Mammary epithelial cell (primary cell): ENCODE data around the gene NGF.

Source experiments
- CTCF ChIP-seq, 2 donors: IDR thresholded peaks in 1 of 2; conservative IDR thresholded peaks in 1 of 2; 2 replicates each; pipeline ENCODE4 v1.5.1; 2011 to 2012; ENCODE audit warnings: inconsistent platforms in 2 of 2, low read length in 2 of 2, mild to moderate bottlenecking in 2 of 2, control low read depth in 1 of 2, low read depth in 1 of 2; ENCODE audit not compliant: insufficient read depth in 1 of 2; ENCODE audit errors: extremely low read depth in 1 of 2
- EZH2 ChIP-seq: IDR thresholded peaks from 2 replicates; pipeline ENCODE4 v1.6.1; 2012; ENCODE audit warnings: low read length, inconsistent platforms, borderline replicate concordance

DNA sequence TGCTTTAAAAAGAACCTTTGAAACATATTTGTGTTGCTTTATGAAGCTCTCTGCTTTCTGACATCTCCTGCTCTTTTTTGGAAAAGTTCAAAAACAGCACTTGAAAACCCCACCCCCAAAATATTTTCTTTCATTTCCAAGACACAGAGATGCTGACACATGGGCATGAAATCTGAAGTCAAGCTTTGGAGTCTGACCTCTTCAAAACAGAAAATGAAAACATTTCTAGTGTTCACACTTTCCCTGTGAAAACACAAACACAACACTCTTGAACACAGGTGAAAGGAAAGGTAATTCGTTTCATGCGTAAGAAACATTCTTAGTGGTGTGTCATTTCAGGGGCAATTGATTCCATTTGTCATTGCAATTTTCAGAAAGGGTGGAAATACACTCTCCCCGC is 10.8 kb downstream of the NGF start:
- TF ChIP-seq CTCF (conservative IDR thresholded peaks at IDR 0.05 in 1 of 2, IDR thresholded peaks at IDR 0.05 in 1 of 2; ENCODE audit: extremely low read depth in 1 of 2, insufficient read depth in 1 of 2, low read depth in 1 of 2, low read length in 2 of 2) (no peak), EZH2 (no peak)
